Endothelial cell (in vitro differentiated cells): ENCODE data around the gene NARF. TPM values are rescaled to one million over a fixed set of nuclear protein-coding genes. Genes with fewer than 3 reads are reported as not detected.

ENCODE experiments used
- DNase-seq: peaks from one replicate; pipeline ENCODE4 v3.0.0; 2021; ENCODE audit warnings: low spot score
- H3K27ac Mint-ChIP-seq: one replicate; pipeline ENCODE4 v1.8.0; 2021; ENCODE audit warnings: mixed read lengths, inconsistent platforms; ENCODE audit not compliant: unreplicated experiment
- H3K27me3 Mint-ChIP-seq: one replicate; pipeline ENCODE4 v1.8.0; 2021; ENCODE audit warnings: mild to moderate bottlenecking, moderate library complexity, mixed read lengths, inconsistent platforms; ENCODE audit not compliant: unreplicated experiment
- H3K36me3 Mint-ChIP-seq: one replicate; pipeline ENCODE4 v1.8.0; 2021; ENCODE audit warnings: mild to moderate bottlenecking, low read depth, mixed read lengths, inconsistent platforms; ENCODE audit not compliant: unreplicated experiment
- H3K4me1 Mint-ChIP-seq: one replicate; pipeline ENCODE4 v1.8.0; 2021; ENCODE audit warnings: mild to moderate bottlenecking, mixed read lengths, inconsistent platforms; ENCODE audit not compliant: unreplicated experiment
- H3K4me3 Mint-ChIP-seq: one replicate; pipeline ENCODE4 v1.8.0; 2021; ENCODE audit warnings: mild to moderate bottlenecking, mixed read lengths, inconsistent platforms; ENCODE audit not compliant: unreplicated experiment
- H3K9me3 Mint-ChIP-seq: one replicate; pipeline ENCODE4 v1.8.0; 2021; ENCODE audit warnings: mixed read lengths, inconsistent platforms; ENCODE audit not compliant: unreplicated experiment
- CTCF ChIP-seq: fragments of 200-600 bp; sonication (generic); IDR thresholded peaks from one replicate; pipeline ENCODE4 v1.5.0; 2021; ENCODE audit warnings: antibody characterized with exemption; ENCODE audit not compliant: unreplicated experiment
- total RNA-seq: library from RNA; stranded (reverse); fragmentation: NEBNext Ultra II Directional; extraction: Animal tissue kit (Norgen Biotek cat#: 25700); gene quantifications from one replicate; pipeline ENCODE4 v1.2.1, GENCODE V29; 2021; ENCODE audit not compliant: unreplicated experiment

Gene NARF
- total RNA-seq, 1 donor from 2014 or later: 88.7 TPM

- Mint-ChIP-seq H3K36me3 (peaks cover 26% of the 10 kb centered on the region), H3K9me3 (no peaks in the 10 kb centered on the region), H3K4me3 (no peak overlapping the region), H3K4me1 (no peaks in the 10 kb centered on the region), H3K27ac (no peak overlapping the region), H3K27me3 (peaks cover 6% of the 10 kb centered on the region)
- DNase-seq: no peak
- no peak for TF ChIP-seq CTCF
Measured at GRCh38 chr17:82487910-82488309, 29.4 kb downstream of the NARF start.

GRCh38 chr17:82489117-82489516, 30.6 kb downstream of the NARF start:
- DNase-seq: no peak
- Mint-ChIP-seq H3K9me3 (no peaks in the 10 kb centered on the region), H3K36me3 (peaks cover 20% of the 10 kb centered on the region), H3K4me1 (no peaks in the 10 kb centered on the region), H3K27ac (no peak overlapping the region), H3K27me3 (peaks cover 11% of the 10 kb centered on the region), H3K4me3 (no peak overlapping the region)
- no peak for TF ChIP-seq CTCF

DNA sequence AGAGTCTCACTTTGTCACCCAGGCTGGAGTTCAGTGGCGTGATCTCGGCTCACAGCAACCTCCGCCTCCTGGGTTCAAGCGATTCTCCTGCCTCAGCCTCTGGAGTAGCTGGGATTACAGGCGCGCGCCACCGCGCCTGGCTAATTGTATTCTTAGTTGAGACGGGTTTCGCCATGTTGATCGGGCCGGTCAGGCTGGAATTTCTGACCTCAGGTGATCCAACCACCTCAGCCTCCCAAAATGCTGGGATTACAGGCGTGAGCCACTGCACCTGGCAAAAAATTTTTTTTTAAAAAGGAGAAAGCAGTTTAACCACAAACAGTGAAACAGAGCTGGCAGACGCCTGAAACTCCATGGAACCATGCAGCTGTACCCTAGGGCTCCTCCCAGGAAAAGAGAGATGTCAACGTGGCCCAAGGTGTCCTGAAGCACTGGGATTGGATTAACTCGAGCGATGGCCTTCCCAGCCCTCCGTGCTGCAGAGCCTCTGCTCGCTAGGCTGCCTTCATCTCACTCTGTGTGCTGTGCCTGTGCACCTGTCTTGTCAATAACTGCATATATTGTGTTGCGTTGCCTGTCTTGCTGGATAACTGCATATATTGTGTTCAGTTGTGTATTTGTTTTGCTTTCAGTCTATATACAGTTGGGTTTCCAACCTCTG, 31.4 kb downstream of the NARF start:
- Mint-ChIP-seq H3K36me3 (peaks cover 21% of the 10 kb centered on the region), H3K4me3 (peak overlapping the region; percentile 51), H3K27ac (peak overlapping the region; percentile 74), H3K4me1 (peaks cover 4% of the 10 kb centered on the region), H3K27me3 (peaks cover 17% of the 10 kb centered on the region), H3K9me3 (no peaks in the 10 kb centered on the region)
- no peak for DNase-seq
- no peak for TF ChIP-seq CTCF

GRCh38 chr17:82490512-82491195, 32.1 kb downstream of the NARF start:
- Mint-ChIP-seq H3K4me3 (peak overlapping the region; percentile 51), H3K27ac (peak overlapping the region; percentile 74), H3K4me1 (peaks cover 4% of the 10 kb centered on the region), H3K36me3 (peaks cover 16% of the 10 kb centered on the region), H3K27me3 (peaks cover 17% of the 10 kb centered on the region), H3K9me3 (no peaks in the 10 kb centered on the region)
- no peak for TF ChIP-seq CTCF
- no peak for DNase-seq

GRCh38 chr17:82491196-82491530, 32.6 kb downstream of the NARF start:
- Mint-ChIP-seq H3K27ac (no peak overlapping the region), H3K27me3 (peaks cover 17% of the 10 kb centered on the region), H3K9me3 (no peaks in the 10 kb centered on the region), H3K4me3 (no peak overlapping the region), H3K36me3 (peaks cover 16% of the 10 kb centered on the region), H3K4me1 (peaks cover 4% of the 10 kb centered on the region)
- DNase-seq: no peak
- TF ChIP-seq CTCF: no peak
